SW480 (cell line): ENCODE results near the gene ARHGAP27.
"Not testable (repeated sequence)": the region's sequence is repeated elsewhere in the genome, so short reads cannot be mapped to it uniquely, and the experiment has no call there.

Experiments used
- DNase-seq: peaks from one replicate; pipeline ENCODE4 v3.0.0-alpha.2; 2016; ENCODE audit warnings: low spot score

Gene ARHGAP27

DNA sequence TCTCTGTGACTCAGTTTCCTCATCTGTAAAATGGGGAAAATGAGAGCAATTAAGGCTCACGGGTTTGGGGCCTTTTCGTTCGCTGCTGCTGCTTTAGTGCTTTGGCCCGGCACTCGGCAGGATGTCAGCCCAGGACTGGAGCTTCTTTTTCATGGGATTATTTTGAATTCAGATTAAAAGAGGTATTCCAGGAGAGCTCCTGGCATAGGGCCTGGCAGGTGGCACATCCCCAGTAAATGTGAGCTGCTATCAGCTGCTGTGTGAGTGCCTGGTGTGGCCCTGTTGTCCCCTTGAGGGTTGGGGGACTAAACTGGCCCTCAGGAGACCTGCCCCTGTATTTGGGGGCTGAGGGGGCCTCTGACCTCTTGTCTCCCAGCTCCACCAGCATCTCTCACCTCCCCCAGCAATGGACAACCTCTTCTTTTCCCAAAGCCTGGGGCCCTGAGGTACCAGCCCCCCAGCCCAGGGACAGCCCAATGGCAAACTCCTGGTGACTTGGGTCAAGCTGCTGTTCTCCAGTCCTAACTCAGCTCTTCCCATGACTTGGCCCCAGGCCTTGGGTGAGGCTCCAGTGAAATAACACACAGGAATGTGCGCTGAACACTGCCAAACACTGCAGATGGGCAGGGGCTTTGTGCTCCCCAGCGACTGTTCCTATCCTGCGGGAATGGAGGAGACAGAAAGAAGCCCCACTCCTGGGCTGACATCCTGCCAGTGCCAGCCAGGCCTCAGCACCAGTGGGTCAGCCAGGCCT, 14.4 kb upstream of the ARHGAP27 start:
- not testable (repeated sequence) for DNase-seq

DNA sequence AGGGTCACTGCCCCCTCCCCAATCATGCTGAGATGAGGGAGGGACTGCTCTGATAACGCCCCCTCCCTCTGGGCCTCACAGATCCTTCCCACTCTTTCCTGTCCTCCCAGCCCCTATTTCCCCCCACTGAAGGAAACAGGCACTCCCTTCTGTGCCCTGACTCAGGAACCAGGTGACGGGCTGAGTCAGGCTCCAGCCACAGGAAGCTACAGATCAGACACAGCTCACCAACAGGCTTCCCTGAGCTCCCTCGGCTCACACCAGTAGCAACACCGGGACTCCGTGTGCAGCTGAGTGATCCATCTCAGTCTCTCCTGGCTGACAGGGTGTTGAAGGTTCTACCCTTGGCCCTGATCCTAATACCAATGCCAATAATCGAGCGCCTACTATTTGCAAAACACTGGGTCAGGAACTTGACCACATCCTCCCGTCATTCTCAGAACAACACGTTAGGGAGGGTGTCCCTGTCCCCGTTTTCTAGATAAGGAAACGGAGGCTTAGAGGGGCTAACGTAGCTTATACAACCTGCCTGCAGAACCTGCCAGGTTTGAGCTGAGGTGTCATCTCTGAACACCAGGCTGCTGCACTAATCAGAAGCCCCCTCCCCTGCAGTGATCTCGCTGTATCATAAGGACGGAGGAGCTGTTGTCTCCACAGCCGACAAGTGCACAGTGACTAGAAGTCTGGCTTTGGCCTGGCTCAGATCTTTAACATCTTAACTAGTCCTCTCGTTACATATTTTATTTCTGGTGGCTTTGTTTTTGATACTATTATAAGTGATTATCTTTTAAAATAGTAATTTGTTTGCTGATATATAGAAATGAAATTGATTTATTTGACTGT, 13.5 kb upstream of the ARHGAP27 start:
- peak; percentile 28 for DNase-seq

DNA sequence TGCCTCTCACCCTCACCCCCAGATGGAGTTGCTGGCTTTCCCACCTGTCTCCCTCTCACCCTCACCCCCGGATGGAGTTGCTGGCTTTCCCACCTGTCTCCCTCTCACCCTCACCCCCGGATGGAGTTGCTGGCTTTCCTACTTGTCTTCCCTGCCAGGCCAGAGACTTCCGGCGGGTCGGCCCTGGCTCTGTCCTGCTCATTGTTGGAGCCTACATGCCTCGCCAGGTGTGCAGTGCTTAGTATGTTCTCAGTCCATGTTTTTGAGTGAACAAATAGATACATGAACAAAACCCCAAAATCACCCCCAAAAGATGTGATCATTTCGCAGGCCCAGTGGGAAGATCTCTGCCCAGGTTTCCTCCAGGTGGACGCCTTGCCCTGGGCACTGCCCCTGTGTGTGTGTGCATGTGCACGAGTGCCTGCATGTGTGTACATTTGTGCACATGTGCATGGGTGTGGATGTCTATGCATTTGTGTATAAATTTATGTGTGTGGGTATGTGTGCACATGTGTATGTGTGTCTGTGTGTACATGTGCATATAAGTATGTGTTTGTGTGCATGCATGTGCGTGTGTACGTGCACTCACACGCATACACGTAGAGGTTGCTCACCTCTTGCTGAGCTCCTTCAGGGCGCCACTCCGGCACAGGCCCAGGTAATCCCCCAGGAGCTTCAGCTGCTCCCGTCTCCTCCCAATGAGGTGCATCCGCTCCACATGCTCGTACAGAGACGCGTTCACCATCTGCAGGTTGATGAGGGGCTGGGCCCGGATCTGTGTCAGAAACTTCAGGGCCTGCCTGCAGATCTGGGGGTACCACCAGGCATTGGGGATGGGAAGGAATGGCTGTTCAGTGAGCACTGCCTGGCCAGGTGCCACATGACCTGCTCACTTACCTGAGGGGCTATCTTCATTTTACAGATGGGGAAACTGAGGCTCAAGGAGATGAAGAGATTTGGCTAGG, 12.5 kb upstream of the ARHGAP27 start:
- DNase-seq: not testable (repeated sequence)

DNA sequence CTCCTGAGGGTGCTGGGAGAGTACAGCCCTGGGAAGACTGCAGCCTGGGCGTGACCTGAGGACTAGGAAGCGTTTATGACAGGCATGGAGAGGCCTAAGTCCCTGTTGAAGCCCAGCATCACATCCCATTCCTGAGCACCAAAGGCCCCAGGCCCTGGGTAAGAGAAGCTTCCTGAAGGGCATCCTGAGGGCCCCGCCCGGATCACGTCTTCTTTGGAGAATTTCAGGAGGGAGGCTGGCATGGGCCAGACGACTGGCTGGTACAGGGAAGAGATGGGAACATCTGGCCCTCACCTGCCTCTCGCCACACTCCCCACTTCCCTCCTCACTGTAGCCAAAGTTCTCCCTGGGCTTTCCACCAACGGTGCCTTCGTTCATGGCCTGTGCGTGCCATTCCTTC, 11.6 kb upstream of the ARHGAP27 start:
- not testable (repeated sequence) for DNase-seq

DNA sequence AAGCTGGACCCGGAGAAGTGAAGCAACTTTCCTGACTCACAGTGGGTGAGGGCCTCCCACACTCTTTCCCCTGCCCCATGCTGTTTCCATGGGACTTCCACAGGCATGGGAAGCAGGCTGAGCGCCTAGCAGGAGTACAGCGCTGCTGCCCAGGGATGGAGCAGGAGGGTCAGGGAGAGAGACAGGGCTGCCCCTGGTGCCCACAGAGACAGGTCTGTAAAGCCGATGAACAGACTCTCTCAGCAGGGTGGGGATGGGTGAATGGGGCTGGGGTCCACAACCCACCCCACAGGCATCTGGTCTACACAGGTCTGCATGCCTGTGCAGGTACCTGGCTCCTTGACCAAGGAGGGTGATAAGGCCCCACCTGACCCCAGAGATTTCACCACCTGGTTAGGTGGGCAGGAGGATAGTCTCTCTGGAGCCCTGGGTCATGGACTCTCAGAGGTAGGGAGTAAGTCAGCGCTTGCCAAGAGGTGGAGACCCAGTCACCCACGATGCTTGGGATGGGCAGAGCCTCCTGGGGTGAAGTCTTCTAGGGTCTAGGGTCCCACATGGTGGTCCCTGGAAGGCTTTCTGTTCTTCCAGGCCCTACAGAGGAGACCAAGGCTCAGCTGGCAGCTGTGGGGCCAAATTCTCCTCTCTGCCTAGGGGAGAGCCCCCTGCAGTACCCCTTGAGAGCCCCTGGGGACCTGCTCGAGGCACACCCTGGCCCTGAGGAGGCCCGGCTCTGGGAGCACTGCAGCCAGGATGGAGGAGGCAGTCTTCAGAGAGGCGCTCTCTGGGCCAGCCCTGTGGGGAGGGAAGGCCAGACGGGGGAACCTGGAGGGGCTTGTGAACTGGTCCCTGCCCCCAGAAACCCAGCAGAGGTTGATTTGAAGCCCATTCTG, 10.9 kb upstream of the ARHGAP27 start:
- DNase-seq: not testable (repeated sequence)

DNA sequence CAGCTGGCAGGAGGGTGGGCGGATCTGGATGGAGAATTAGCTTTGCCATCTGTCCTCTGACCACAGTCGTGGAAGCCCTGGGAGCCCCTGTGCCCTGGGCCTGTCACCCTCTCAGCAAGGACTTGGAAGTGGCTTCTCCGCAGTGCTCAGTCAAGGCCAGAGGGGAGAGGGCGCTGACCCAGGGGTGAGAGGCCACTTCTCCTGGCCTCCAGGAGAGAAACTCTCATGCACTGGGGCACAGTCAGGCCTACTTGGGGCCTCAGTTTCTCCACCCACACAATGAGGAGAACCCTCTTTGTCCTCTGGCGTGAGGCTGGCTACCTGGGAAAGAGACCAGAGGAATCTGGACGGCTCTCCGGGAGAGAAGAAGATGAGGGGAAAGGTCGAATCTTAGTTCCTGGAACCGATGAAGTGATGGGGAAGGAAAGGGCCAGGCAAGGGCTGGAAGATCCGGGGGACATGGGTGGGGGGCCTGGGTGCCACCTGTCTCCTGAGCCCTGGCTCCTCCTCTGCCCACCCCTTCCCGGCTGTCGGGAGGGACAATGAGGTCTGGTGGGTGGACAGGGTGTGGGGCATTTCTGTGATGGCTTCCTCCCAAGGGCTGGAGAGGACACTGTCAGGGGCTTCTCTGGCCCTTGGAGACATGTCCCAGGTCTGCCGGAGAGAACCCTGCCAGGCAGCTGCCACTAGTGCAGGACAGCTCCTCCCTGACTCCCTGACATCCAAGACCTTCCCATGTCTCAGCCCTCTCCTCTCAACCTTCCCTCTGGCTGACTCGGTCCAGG, 9.0 kb upstream of the ARHGAP27 start:
- no peak for DNase-seq

DNA sequence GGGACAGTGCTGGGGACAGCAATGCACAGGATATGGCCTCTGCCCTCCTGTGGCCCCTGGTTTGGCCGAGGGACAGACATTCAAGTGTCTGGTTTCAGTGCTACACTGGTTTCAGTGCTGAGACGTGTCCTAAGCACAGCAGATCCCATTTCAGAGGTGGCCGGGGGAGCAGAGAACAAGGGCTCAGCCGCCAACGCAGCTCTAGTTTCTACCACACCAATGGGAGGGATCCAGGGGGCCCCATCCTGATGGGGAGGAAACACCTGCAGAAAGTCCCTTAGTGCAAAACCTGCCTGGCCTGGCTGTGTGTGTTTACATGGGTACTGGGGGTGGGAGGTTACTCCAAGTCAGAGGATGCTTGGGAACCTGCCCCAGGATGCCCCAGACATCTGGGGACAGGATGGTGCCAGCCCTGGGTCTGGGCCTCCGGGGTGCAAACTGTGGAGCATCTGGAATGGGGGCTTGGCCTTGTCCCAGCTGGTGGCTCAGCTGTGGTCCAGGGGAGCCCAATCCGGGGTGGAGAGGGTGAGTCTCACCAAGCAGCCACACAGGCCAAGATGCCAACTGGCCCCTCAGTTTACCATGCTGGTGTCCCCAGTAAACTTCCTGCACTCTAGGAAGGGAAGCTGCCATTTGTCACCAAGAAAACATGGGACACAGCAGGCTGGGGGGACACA, 8.3 kb upstream of the ARHGAP27 start:
- peak; percentile 18 for DNase-seq

DNA sequence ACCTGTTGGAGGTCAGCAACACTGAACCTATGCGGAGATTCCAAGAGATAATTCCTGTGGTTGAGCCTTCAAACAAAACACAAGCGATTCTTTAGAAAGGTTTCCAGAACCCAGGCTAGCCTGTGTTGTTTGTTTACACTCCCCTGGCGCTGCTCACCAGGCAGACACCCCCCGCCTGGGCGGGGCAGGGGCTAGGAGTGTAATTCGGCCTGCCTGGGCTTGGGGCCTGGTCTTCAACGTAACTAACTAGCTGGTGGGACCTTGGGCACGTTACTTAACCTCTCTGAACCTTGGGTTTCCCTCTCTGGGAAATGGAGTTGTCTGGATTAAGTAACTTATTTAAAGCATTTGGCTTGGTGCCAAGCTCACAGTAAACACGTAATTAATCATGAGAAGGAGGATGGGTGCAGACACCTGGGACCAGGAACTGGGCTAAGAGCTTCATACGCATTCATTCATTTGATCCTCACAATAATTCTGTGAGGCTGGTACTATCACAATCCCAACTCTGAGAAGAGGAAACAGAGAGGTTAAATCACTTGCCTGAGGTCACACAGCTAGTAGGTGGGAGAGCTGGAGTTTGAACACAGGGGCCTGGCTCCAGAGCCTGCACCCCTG, 7.6 kb upstream of the ARHGAP27 start:
- DNase-seq: peak; percentile 84

DNA sequence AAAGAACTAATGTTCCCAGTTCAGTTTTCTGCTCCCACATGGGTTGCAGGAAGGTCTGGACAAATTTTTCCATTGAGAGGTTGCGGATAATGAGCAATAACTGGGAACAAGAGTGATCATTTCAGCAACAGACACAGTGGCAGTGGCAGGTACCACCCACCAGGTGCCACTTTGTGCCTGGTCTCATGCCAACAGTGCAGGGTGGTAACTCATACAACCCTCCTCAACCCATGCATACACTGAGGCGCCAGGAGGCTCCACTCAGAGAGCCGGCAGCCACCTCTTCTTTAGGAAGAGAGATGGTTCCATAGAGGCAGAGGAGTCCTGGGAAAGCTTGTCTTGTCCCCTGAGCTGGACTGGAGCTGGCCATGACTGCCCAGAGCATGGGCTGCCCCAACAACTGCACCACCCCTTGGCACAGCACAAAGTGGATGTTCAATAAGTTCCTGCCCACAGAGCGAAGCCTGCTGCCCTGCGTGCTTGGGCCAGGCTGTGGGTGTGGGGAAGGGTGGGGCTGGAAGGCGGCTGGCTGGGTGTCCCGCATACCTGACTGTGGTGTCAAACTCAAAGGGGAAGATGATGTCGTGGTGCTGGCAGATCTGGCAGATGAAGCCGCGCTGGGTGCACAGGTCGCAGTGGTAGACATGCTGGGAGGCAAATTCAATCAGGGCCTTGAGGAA, 6.4 kb upstream of the ARHGAP27 start:
- DNase-seq: peak; percentile 80

DNA sequence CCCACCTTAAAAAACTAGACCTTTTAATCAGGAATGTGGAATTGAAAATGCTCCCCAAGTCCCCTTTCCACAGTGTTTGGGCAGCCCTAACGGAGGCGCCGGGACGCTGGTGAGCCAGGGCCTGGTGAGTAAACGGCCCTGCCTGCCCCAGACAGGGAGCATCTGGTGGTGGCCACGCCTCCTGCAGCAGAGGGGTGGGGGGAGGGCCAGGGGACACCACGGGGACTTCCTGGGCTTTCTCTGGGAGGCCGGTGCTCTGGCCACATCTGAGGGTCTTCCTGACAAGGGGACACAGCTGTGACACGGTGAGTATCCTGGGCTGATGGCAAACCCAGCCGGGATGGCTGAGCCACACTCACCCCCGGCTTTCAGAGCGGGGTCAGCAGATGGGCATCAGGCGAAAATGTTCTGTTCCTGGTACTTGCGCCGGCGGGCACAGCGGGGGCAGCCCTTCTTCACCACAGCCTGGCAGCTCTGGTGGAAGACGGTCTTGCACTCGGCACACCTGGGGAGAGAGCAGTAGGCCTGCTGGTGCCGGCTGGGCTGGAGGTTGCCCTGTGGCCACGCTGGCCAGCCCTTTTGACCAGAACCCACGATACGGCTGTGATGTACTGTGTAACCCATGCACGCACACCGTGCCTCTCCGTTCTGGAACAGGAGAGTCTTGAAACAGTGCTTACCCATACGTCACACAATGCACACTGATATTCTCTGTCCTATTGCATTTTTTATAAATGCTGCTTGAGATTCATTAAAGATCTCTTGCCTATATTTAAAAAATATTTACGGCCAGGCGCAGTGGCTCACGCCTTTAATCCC, 5.0 kb upstream of the ARHGAP27 start:
- DNase-seq: no peak

DNA sequence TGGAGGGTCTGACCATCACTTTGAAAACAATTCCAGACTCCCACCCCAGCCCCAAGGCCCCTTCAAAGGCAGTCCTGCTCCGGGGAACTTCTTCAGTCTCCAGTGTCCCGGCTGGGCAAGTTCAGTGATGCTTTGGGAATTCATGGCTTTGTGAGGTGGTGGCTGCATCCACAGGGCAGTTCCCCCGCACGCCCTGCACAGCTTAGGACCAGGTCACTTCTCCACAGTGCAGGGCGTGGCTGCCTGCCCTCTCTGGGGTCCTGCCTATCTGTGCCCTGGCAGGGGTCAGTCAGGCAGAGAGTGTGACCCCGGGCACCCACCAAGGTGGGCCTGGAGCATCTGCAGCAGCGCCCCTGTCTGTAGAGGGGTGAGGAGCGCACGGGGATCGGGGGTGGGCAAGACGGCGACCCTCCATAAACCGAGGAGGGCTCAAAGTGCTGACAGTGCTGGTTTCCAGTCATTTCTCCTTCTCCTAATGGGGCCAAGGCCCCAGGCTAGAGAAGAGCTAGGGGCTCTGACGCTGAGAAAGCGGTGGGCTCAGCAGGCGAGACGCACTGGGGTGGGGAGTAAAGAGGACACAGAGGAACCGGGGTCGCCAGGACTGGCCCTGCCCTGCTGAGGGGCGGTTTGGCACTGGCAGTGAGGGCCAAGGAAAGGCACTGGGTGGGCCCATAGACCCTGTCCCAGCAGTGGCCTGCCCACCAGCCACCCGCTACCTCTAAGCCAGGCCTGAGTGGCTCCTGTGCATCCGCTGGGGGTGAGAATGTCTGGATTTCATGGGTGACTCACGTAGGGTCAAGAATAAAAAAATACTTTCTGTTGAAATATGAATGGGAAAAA, 4.2 kb upstream of the ARHGAP27 start:
- no peak for DNase-seq

DNA sequence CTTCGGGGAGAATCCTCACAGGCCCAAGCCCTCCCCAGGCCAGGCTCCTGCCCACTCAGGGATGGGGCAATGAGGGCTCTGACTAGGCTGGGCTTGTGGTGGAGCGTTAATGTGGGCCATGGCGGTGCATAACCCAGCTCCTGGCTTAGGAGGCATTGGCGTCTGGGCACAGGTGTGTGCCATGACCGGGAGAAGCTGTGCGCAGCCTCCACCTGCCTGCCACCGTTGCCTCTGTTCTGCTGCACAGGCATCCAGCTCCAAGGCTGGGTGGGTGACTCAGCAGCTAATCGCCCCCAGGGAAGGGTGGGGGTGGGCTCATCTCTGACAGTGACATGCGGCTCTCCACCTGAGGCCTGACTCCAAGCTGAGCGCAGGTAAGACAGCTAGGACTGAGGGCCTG, 3.5 kb upstream of the ARHGAP27 start:
- no peak for DNase-seq

DNA sequence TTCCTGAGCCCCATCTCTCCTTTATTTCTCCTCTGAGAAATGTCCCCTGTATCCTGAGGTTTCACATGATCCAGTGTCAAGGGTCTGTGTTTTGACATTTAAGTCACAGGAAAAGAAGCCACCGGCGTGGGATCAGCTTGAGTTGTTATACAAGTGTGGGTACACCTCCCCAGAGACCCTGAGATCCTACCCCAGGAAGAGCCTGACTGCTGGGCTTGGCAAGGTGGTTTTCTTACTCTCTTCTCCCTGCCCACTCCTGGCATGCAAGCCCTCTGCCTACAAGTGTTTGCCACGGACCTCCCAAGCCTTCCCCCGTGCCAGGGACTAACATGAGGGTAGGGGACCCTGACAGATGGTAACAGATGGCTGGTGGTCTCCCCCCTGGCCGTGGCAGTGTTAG, 2.8 kb upstream of the ARHGAP27 start:
- DNase-seq: no peak

DNA sequence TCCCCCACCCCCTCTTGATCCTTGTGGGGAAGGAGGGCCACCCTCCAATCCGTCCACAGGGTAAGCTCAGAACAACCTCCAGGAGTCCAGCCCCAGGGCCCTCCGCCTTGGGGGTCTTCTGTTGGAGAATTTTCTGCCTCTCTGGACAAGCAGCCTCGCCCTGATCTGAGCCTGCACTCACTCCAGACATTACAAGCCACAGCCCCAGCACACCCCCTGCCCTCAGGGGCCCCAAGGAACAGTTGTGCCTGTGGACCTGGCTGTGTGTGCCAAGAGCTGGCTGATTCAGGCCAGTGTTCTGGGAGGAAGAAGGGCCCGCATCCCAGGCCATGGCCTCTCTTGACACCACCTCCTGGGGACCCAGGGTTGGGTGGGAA, 477 bp upstream of the ARHGAP27 start:
- no peak for DNase-seq

DNA sequence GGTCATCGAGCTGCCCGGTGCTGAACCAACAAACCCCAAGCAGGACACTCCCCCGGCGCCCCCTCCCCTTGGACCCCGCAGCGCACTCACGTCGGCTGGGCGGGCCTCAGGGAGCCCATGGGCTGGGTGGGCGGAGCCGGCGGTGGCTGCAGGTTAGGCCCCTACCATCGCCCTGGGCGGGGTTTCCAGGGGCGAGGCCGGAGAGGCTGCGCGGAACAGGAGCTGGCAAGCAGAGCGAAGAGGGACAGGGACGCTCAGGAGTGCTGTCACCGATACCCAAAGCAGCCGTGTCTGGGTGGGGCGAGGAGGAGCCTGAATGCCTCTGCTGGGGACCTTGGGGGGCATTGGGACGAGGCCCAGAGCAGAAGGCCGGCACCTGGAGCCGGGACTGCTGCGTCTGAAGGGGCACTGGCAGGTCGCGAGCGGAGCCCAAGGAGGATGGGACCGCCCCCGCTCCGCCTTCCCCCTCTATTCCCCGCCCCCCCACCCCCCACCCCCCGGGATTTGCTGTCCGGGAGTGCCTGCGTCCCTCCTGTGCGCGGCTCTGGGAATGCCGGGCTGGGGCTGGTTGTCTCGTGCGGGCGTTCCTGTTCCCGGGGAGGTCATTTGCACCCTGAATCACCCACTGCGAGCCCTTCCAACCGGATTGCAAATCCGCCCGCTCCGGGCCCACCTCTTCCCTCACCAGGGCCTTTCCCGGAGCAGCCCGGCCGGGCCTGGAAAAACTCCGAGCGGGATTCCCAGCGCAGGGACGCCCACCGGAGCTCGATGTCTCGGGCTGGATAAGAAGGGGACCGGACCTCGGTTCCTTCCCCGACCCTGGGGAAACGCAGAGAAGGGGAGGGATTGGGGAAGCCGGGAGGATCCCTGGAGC, 902 bp downstream of the ARHGAP27 start:
- peak; percentile 80 for DNase-seq
